GM12874 (cell line): Measurements from ENCODE around the gene TTLL9.

Source experiments
- CTCF ChIP-seq: IDR thresholded peaks from 2 replicates; pipeline ENCODE4 v1.5.1; 2011; ENCODE audit warnings: low read depth, mild to moderate bottlenecking, control low read depth, low read length, moderate library complexity; ENCODE audit not compliant: insufficient read depth

TTLL9 gene

GRCh38 chr20:31981784-31982183, 111.3 kb downstream of the TTLL9 start:
- TF ChIP-seq CTCF, result no peak

- no peak for TF ChIP-seq CTCF
Measured at GRCh38 chr20:31984981-31985471, 114.6 kb downstream of the TTLL9 start.

- TF ChIP-seq CTCF, result no peak
Measured at GRCh38 chr20:31987744-31988143, 117.3 kb downstream of the TTLL9 start.

GRCh38 chr20:31988430-31989015, 118.1 kb downstream of the TTLL9 start:
- TF ChIP-seq CTCF, result no peak

GRCh38 chr20:31989030-31989645, 118.7 kb downstream of the TTLL9 start:
- no peak for TF ChIP-seq CTCF

- no peak for TF ChIP-seq CTCF
Measured at GRCh38 chr20:31990641-31991338, 120.4 kb downstream of the TTLL9 start.

- TF ChIP-seq CTCF, result no peak
Measured at GRCh38 chr20:31991339-31991705, 120.9 kb downstream of the TTLL9 start.
